HG03060 (cell line): ENCODE results near the gene RRAS2.

Experiments
- ATAC-seq: cut with Tn5 transposase; IDR thresholded peaks from one replicate; pipeline ENCODE4 v1.9.1; 2021; ENCODE audit warnings: low read depth, moderate number of reproducible peaks; ENCODE audit not compliant: unreplicated experiment

RRAS2 gene

GRCh38 chr11:14342906-14343305 lies 16.1 kb downstream of the RRAS2 start:
- peak; percentile 61 for ATAC-seq

- no peak for ATAC-seq
These were observed 17.0 kb downstream of the RRAS2 start for GRCh38 chr11:14341968-14342367.

GRCh38 chr11:14340721-14341120 lies 18.3 kb downstream of the RRAS2 start:
- ATAC-seq: no peak

DNA sequence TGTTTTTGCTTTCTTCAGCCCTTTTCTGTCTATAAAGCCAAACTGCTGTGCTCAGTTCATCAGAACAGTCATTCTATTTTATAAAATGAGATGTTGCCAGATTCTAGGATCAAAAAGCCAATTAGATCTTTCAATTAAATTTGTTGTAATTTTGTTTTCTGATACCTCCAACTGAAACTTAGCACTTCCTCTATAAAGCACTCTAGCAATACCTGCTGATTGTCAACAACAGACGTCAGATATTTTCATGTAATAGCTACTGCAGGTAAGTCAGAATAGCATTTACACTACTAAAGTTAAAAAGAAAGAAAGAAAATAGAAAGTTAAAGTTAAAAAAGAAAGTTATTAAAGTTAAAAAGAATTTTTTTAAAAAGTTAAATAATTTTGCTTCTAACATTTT lies 19.6 kb downstream of the RRAS2 start:
- no peak for ATAC-seq

- no peak for ATAC-seq
These were observed 22.2 kb downstream of the RRAS2 start for GRCh38 chr11:14336507-14337503.

- no peak for ATAC-seq
These were observed 23.3 kb downstream of the RRAS2 start for GRCh38 chr11:14335712-14336111.

- ATAC-seq: no peak
These were observed 24.1 kb downstream of the RRAS2 start for GRCh38 chr11:14334893-14335292.

- ATAC-seq: no peak
These were observed 24.8 kb downstream of the RRAS2 start for GRCh38 chr11:14334192-14334591.

DNA sequence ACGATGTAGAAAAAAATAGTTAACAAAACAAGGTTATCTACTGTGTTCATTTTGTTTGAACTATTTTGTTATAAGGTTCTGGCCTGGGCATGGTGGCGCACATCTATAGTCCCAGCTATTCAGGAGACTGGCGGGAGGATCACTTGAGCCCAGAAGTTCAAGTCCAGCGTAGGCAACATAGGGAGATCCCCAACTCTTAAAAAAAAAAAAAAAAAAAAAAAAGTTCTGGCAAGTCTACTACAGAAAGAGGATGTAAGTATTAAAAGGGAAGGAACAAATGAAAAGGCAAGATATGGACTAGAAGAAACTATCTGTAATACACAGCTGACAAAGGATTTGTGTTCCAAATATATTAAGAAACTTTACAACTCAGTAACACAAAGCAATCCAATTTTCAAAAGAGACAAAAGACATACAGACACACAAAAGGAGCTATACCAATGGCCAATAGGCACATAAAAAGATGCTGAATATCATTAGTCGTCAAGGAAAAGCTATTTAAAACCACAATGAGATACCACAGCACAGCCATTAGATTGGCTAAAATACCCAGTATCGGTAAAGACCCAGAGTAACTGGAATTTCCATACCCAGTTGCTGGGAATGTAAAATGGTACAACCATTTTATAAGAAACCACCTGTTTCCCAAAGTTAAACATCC lies 27.4 kb downstream of the RRAS2 start:
- peak; percentile 39 for ATAC-seq

DNA sequence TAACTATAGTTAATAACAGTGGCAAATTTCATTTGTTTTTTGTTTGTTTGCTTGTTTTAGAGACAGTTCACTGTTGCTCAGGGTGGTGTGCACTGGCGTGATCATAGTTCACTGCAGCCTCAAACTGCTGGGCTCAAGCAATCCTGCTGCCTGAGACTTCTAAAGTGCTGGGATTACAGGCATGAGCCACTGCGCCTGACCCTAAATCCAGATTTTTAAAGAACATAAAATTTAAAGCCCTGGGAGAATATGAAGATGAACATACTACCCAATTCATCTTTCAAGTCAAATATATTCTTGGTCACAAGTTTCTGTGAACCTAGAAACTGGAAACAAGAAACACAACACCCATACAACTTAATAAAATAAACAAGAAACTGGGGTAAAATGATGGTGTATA lies 28.1 kb downstream of the RRAS2 start:
- no peak for ATAC-seq

- ATAC-seq: no peak
These were observed 29.3 kb downstream of the RRAS2 start for GRCh38 chr11:14329702-14330101.

DNA sequence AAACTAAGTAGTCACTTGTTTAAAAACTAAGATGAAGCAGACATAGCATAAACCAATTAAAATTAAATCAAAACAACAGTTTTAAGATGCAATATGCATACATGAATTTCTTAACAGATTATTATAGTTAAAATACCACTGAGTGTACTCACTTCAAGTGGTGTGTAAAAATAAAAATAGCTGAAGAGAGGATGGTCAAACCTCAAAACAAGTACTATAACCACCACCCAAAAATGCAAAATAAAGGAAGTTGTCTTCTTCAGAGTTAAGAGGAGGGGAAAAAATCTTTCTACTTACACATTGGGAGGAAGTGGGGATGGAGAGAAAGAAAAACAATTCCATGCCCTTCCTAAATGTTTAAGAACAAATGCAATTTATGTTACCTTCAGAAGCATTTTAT lies 31.9 kb downstream of the RRAS2 start:
- ATAC-seq: no peak

- ATAC-seq: no peak
These were observed 35.8 kb downstream of the RRAS2 start for GRCh38 chr11:14323118-14323676.

GRCh38 chr11:14322510-14322909 lies 36.5 kb downstream of the RRAS2 start:
- ATAC-seq: no peak

- peak; percentile 46 for ATAC-seq
These were observed 39.0 kb downstream of the RRAS2 start for GRCh38 chr11:14320020-14320419.

- ATAC-seq: no peak
These were observed 40.4 kb downstream of the RRAS2 start for GRCh38 chr11:14318581-14318981.

DNA sequence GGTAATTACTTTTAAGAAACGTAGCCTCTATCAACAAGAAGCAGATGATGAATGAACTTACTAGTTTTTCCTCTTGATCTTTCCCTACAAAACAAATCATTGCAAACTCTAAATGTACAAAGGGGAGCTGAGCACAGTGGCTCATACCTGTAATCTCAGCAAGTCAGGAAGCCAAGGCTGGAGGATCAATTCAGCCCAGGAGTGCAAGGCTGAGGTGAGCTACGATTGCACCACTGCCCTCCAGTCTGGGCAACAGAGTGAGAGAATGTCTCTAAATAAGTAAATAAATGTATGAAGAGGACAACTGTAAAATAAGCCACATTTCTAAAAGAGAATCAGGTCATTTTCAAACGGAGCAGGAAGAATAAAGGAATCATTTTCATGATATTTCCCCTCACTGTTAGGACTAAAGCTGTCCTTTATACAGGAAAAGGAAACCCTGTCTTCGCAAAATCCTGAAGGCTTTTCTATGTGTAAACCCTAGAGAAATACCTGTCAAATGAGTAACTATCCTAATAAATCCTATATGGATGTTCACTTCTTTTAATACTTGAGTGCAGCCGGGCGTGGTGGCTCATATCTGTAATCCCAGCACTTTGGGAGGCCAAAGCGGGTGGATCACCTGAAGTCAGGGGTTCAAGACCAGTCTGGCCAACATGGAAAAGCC lies 41.2 kb downstream of the RRAS2 start:
- no peak for ATAC-seq

GRCh38 chr11:14315130-14315529 lies 43.9 kb downstream of the RRAS2 start:
- ATAC-seq: no peak

DNA sequence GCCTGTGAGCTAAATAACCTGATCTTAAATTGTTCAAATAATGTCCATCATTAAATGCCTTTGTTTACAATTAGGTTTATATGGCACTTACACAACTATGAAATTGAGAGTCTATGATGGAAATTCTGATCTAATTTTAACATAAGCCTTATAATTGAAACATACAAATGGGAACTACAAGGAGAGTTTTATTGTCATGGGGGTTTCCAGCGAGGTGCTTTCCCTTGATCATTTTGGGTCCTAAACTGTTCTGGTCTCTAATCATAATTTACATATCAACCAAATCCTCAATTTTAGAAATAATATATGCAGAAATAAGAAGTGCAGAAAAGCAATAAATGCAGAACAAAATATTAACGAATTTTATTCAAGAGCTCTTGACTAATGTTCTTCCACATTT lies 44.9 kb downstream of the RRAS2 start:
- no peak for ATAC-seq

GRCh38 chr11:14312736-14313438 lies 46.1 kb downstream of the RRAS2 start:
- no peak for ATAC-seq
